B cell (primary cell): ENCODE results near the gene ZSWIM4. TPM values are rescaled to one million over a fixed set of nuclear protein-coding genes. Genes with fewer than 3 reads are reported as not detected.

Source experiments
- ATAC-seq: fragments of 200-7000 bp; cut with Tn5 transposase; one replicate; pipeline ENCODE4 v1.10.0; 2021; ENCODE audit warnings: low read depth, mild to moderate bottlenecking, moderate number of reproducible peaks, moderate library complexity
- CTCF ChIA-PET: fragments of 350-600 bp; sonication (Branson Sonifier 250); formaldehyde crosslinking; loops from one replicate; lab custom pipeline; 2021; ENCODE audit warnings: antibody characterized with exemption, inconsistent platforms; lab: Charles Lee
- POLR2A ChIA-PET: fragments of 350-600 bp; sonication (Branson Sonifier 250); formaldehyde crosslinking; loops from one replicate; lab custom pipeline; 2021; ENCODE audit warnings: antibody characterized with exemption; lab: Charles Lee
- DNase-seq: peaks from one replicate; pipeline ENCODE4 v3.0.0; 2013
- H2AFZ ChIP-seq: 2 replicates; pipeline ENCODE4 v1.6.1; 2012; ENCODE audit warnings: mild to moderate bottlenecking, low read depth, low read length; ENCODE audit not compliant: insufficient read depth, poor library complexity, severe bottlenecking
- H3K27ac ChIP-seq, 2 donors: 1 replicate in 1 of 2; 2 replicates in 1 of 2; pipeline ENCODE4 v1.5.1; 2012 to 2013; ENCODE audit warnings: low read length in 2 of 2, mild to moderate bottlenecking in 2 of 2, moderate library complexity in 1 of 2
- H3K27me3 ChIP-seq, 4 experiments: fragments of 200-600 bp in 1 of 4; sonication (generic) in 1 of 4; replicated peaks in 1 of 4; 1 replicate in 2 of 4; 2 replicates in 2 of 4; pipeline versions ENCODE4 v1.6.1 to v1.7.0; 2013 to 2016; ENCODE audit warnings: low read length in 3 of 4, mild to moderate bottlenecking in 2 of 4, mixed read lengths in 1 of 4, moderate library complexity in 1 of 4; ENCODE audit not compliant: insufficient read depth in 4 of 4, control insufficient read depth in 3 of 4; ENCODE audit errors: control extremely low read depth in 1 of 4
- H3K36me3 ChIP-seq, 2 experiments: replicated peaks in 1 of 2; 1 replicate in 1 of 2; 2 replicates in 1 of 2; pipeline versions ENCODE4 v1.6.1 to v1.7.1; 2013; ENCODE audit warnings: low read length in 1 of 2; ENCODE audit not compliant: insufficient read depth in 2 of 2, control insufficient read depth in 1 of 2; ENCODE audit errors: control extremely low read depth in 1 of 2, extremely low read depth in 1 of 2
- H3K4me1 ChIP-seq, 2 donors: fragments of 200-600 bp in 1 of 2; sonication (generic) in 1 of 2; 1 replicate in 1 of 2; 2 replicates in 1 of 2; pipeline versions ENCODE4 v1.5.1 to v1.6.1; 2013 to 2017; ENCODE audit warnings: low read length in 2 of 2; ENCODE audit not compliant: control insufficient read depth in 2 of 2, insufficient read depth in 2 of 2
- H3K4me2 ChIP-seq: replicated peaks from 2 replicates; pipeline ENCODE3; 2012; ENCODE audit warnings: mild to moderate bottlenecking, low read depth, low read length; ENCODE audit not compliant: poor library complexity, severe bottlenecking
- H3K4me3 ChIP-seq, 5 experiments: fragments of 200-600 bp in 1 of 5; sonication (generic) in 1 of 5; 1 replicate in 3 of 5; 2 replicates in 2 of 5; pipeline versions ENCODE4 v1.5.1 to v1.7.0; 2011 to 2016; ENCODE audit warnings: low read length in 4 of 5, mild to moderate bottlenecking in 4 of 5, low read depth in 2 of 5, control low read depth in 1 of 5, moderate library complexity in 1 of 5; ENCODE audit not compliant: insufficient read depth in 1 of 5; ENCODE audit errors: control extremely low read depth in 1 of 5, extremely low read depth in 1 of 5
- H3K79me2 ChIP-seq: fragments of 200-600 bp; sonication (generic); one replicate; pipeline ENCODE4 v1.6.0; 2016; ENCODE audit warnings: low read length; ENCODE audit not compliant: control insufficient read depth, insufficient read depth
- H3K9ac ChIP-seq: fragments of 200-600 bp; sonication (generic); 2 replicates; pipeline ENCODE4 v1.6.1; 2017; ENCODE audit warnings: mild to moderate bottlenecking, low read length, moderate library complexity
- H3K9me3 ChIP-seq, 3 donors: one replicate each; pipeline versions ENCODE4 v1.6.1 to v1.7.1; 2013; ENCODE audit warnings: low read length in 2 of 3; ENCODE audit not compliant: control insufficient read depth in 2 of 3, insufficient read depth in 1 of 3; ENCODE audit errors: control extremely low read depth in 1 of 3
- H4K20me1 ChIP-seq: 2 replicates; pipeline ENCODE4 v1.6.0; 2012; ENCODE audit warnings: mild to moderate bottlenecking, low read length; ENCODE audit not compliant: insufficient read depth, control insufficient read depth, poor library complexity, severe bottlenecking
- H3K27ac Mint-ChIP-seq: one replicate; pipeline ENCODE4 v1.8.0; 2021; ENCODE audit warnings: mixed read lengths
- H3K27me3 Mint-ChIP-seq: one replicate; pipeline ENCODE4 v1.8.0; 2021; ENCODE audit warnings: mixed read lengths
- H3K4me1 Mint-ChIP-seq: one replicate; pipeline ENCODE4 v1.8.0; 2021; ENCODE audit warnings: mixed read lengths
- H3K4me3 Mint-ChIP-seq: one replicate; pipeline ENCODE4 v1.8.0; 2021; ENCODE audit warnings: mixed read lengths
- H3K9me3 Mint-ChIP-seq: one replicate; pipeline ENCODE4 v1.8.0; 2022; ENCODE audit warnings: mixed read lengths; ENCODE audit not compliant: insufficient read depth
- CTCF ChIP-seq: fragments of 200-600 bp; IDR thresholded peaks from one replicate; pipeline ENCODE4 v1.8.0; 2022; ENCODE audit warnings: antibody characterized with exemption, mild to moderate bottlenecking
- WGBS: methylation state at CpG from one replicate; pipeline ENCODE4 v1.1.5; 2013; ENCODE audit warnings: missing lambda C conversion rate; ENCODE audit not compliant: insufficient coverage; 5-methylcytosine and 5-hydroxymethylcytosine counted together
- intact Hi-C: fragments of 100-400 bp; cut with micrococcal nuclease; formaldehyde crosslinking; loops from one replicate; pipeline ENCODE4 v1.10.0; 2022
- polyA plus RNA-seq: library from polyadenylated mRNA; depleted of rRNA; stranded (reverse); fragments of >200 nt; gene quantifications from 2 replicates; pipeline ENCODE4 v1.2.3, GENCODE V29; 2012
- total RNA-seq, 2 donors: library from RNA; stranded (reverse); fragments of 120-200 nt in 1 of 2; gene quantifications; 1 replicate in 1 of 2; 2 replicates in 1 of 2; pipeline versions ENCODE4 v1.2.3 to v1.2.4, GENCODE V29; 2013 to 2022

The ZSWIM4 gene
- total and polyA plus RNA-seq, 2 donors (not counting 1 experiment from before 2014, with no cell fraction given), result 2.6 to 10.6 TPM

- Mint-ChIP-seq H3K27ac (no peak overlapping the region), H3K4me3 (no peak overlapping the region), H3K9me3 (no peaks in the 10 kb centered on the region), H3K4me1 (peaks cover 18% of the 10 kb centered on the region), H3K27me3 (no peaks in the 10 kb centered on the region)
- Histone ChIP-seq H2AFZ (no peak overlapping the region), H3K36me3 (peaks cover 0 to 20% of the 10 kb centered on the region in 2 experiments), H3K9me3 (peaks cover 0 to 7% (median 0%) of the 10 kb centered on the region in 3 donors), H3K4me2 (no peak overlapping the region), H3K27me3 (no peaks in the 10 kb centered on the region), H4K20me1 (no peaks in the 10 kb centered on the region), H3K79me2 (peaks cover 19% of the 10 kb centered on the region), H3K4me1 (peaks cover 9 to 17% of the 10 kb centered on the region in 2 donors), H3K4me3 (no peak overlapping the region), H3K9ac (no peak overlapping the region), H3K27ac (no peak overlapping the region)
- ATAC-seq (no peak), DNase-seq (no peak)
- ChIA-PET POLR2A (no interaction called here), CTCF (no interaction called here)
- intact Hi-C loops, result no loop called here
- no peak for TF ChIP-seq CTCF
- WGBS, result 94% methylated on average over 13 of the region's 16 CpGs
Observed at GRCh38 chr19:13770013-13770635, 25.1 kb upstream of the ZSWIM4 start.
